GM20431 (cell line): ENCODE data around the gene MINK1.
"Not testable (repeated sequence)": the region's sequence is repeated elsewhere in the genome, so short reads cannot be mapped to it uniquely, and the experiment has no call there.

Experiments used
- in situ Hi-C: fragments of 300-500 bp; cut with MseI, MboI; formaldehyde crosslinking; loops from one replicate; pipeline ENCODE4 v1.15.0; 2020; ENCODE audit warnings: low sequenced_read_pairs; ENCODE audit not compliant: unreplicated experiment

Gene MINK1

GRCh38 chr17:4843321-4844000, 10.3 kb downstream of the MINK1 start:
- in situ Hi-C loops = no loop called here

GRCh38 chr17:4845118-4845517, 12.0 kb downstream of the MINK1 start:
- in situ Hi-C loops = no loop called here

- in situ Hi-C loops = no loop called here
Observed at GRCh38 chr17:4846635-4847390, 13.7 kb downstream of the MINK1 start.

GRCh38 chr17:4849011-4849536, 15.9 kb downstream of the MINK1 start:
- in situ Hi-C loops = no loop called here

GRCh38 chr17:4850246-4850645, 17.1 kb downstream of the MINK1 start:
- in situ Hi-C loops = no loop called here

GRCh38 chr17:4851084-4851483, 17.9 kb downstream of the MINK1 start:
- in situ Hi-C loops = no loop called here

GRCh38 chr17:4852567-4853207, 19.5 kb downstream of the MINK1 start:
- in situ Hi-C loops = no loop called here

GRCh38 chr17:4853208-4853671, 20.1 kb downstream of the MINK1 start:
- in situ Hi-C loops = no loop called here

GRCh38 chr17:4854111-4854681, 21.1 kb downstream of the MINK1 start:
- in situ Hi-C loops = no loop called here

- in situ Hi-C loops = no loop called here
Observed at GRCh38 chr17:4856271-4856936, 23.3 kb downstream of the MINK1 start.

GRCh38 chr17:4856937-4857314, 23.8 kb downstream of the MINK1 start:
- in situ Hi-C loops = no loop called here

- in situ Hi-C loops = not testable (repeated sequence)
Observed at GRCh38 chr17:4857347-4857746, 24.2 kb downstream of the MINK1 start.

GRCh38 chr17:4858068-4858881, 25.1 kb downstream of the MINK1 start:
- in situ Hi-C loops = no loop called here

- in situ Hi-C loops = no loop called here
Observed at GRCh38 chr17:4858882-4859260, 25.7 kb downstream of the MINK1 start.

GRCh38 chr17:4859816-4860625, 26.9 kb downstream of the MINK1 start:
- in situ Hi-C loops = no loop called here

- in situ Hi-C loops = no loop called here
Observed at GRCh38 chr17:4860651-4861050, 27.5 kb downstream of the MINK1 start.

GRCh38 chr17:4861052-4861451, 27.9 kb downstream of the MINK1 start:
- in situ Hi-C loops = no loop called here

- in situ Hi-C loops = no loop called here
Observed at GRCh38 chr17:4862720-4863119, 29.6 kb downstream of the MINK1 start.
